HPDE6-E6E7 (cell line): ENCODE data around the gene CUX1.

Experiments
- DNase-seq: peaks from one replicate; pipeline ENCODE4 v3.0.0; 2011; ENCODE audit warnings: missing footprints; ENCODE audit errors: extremely low spot score

The CUX1 gene

GRCh38 chr7:101957744-101958525 is 140.5 kb downstream of the CUX1 start:
- no peak for DNase-seq

- DNase-seq = no peak
Observed at GRCh38 chr7:101959342-101959741, 141.9 kb downstream of the CUX1 start.

GRCh38 chr7:101959829-101960228 is 142.4 kb downstream of the CUX1 start:
- DNase-seq = no peak

- DNase-seq = no peak
Observed at GRCh38 chr7:101960323-101960722, 142.9 kb downstream of the CUX1 start.

- DNase-seq = no peak
Observed at GRCh38 chr7:101960985-101961708, 143.7 kb downstream of the CUX1 start.

- DNase-seq = no peak
Observed at GRCh38 chr7:101961811-101962210, 144.4 kb downstream of the CUX1 start.

GRCh38 chr7:101963693-101964092 is 146.3 kb downstream of the CUX1 start:
- no peak for DNase-seq

- no peak for DNase-seq
Observed at GRCh38 chr7:101964680-101965452, 147.4 kb downstream of the CUX1 start.

- no peak for DNase-seq
Observed at GRCh38 chr7:101968720-101969466, 151.5 kb downstream of the CUX1 start.

GRCh38 chr7:101969997-101970585 is 152.7 kb downstream of the CUX1 start:
- no peak for DNase-seq

GRCh38 chr7:101970801-101971200 is 153.4 kb downstream of the CUX1 start:
- DNase-seq = no peak

- DNase-seq = no peak
Observed at GRCh38 chr7:101971457-101971856, 154.0 kb downstream of the CUX1 start.

GRCh38 chr7:101972627-101973026 is 155.2 kb downstream of the CUX1 start:
- DNase-seq = no peak

GRCh38 chr7:101973130-101973529 is 155.7 kb downstream of the CUX1 start:
- DNase-seq = no peak

- no peak for DNase-seq
Observed at GRCh38 chr7:101974393-101974792, 157.0 kb downstream of the CUX1 start.

GRCh38 chr7:101975046-101975445 is 157.6 kb downstream of the CUX1 start:
- DNase-seq = no peak

GRCh38 chr7:101976411-101976810 is 159.0 kb downstream of the CUX1 start:
- DNase-seq = no peak

- DNase-seq = no peak
Observed at GRCh38 chr7:101977249-101977648, 159.8 kb downstream of the CUX1 start.

- DNase-seq = no peak
Observed at GRCh38 chr7:101978683-101979082, 161.3 kb downstream of the CUX1 start.

- DNase-seq = no peak
Observed at GRCh38 chr7:101983147-101983811, 165.9 kb downstream of the CUX1 start.
